HG03196 (cell line): ENCODE data around the gene OBP2B.

Experiments used
- ATAC-seq: cut with Tn5 transposase; IDR thresholded peaks from one replicate; pipeline ENCODE4 v1.9.1; 2021; ENCODE audit not compliant: unreplicated experiment

The OBP2B gene

GRCh38 chr9:133202688-133203453, 6.2 kb downstream of the OBP2B start:
- no peak for ATAC-seq

DNA sequence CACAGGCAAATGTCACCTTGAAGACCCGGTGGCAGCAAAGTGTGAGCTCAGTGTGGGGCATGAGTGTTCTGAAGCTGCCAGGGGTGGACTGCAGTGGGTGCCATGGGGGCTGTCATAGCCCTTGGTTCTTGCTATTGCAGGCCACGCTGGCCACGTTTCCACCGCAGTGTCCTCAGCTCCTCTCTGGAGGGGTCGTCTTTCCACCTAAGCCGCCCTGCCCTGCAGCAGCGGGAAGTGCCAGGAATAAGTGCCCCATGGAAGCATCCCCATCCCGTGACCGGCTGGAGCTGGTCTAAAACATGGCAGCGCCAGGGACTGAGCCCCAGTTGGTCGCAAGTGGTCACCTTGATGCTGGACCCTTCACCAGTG, 6.9 kb downstream of the OBP2B start:
- ATAC-seq = no peak

GRCh38 chr9:133201424-133202144, 7.5 kb downstream of the OBP2B start:
- no peak for ATAC-seq

- no peak for ATAC-seq
These were observed 8.4 kb downstream of the OBP2B start for GRCh38 chr9:133200631-133201030.

- no peak for ATAC-seq
These were observed 9.3 kb downstream of the OBP2B start for GRCh38 chr9:133199648-133200321.

- no peak for ATAC-seq
These were observed 14.0 kb downstream of the OBP2B start for GRCh38 chr9:133195029-133195428.

DNA sequence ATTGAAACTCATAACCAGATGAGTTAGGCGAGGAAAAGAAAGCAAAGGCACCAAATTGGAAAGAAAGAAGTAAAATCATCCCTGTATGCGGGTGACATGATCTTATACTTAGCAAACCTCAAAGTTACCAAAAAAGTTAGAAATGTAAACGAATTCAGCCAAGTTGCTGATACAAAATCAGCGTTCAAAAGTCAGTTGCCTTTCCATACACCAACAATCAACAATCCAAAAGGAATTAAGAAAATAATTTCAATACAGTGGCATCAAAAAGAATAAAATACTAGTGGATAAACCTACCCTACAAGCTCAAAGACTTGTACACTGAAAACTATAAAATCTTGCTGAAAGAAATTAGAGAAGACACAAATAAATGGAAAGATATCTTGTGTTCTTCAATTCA, 14.5 kb downstream of the OBP2B start:
- no peak for ATAC-seq

DNA sequence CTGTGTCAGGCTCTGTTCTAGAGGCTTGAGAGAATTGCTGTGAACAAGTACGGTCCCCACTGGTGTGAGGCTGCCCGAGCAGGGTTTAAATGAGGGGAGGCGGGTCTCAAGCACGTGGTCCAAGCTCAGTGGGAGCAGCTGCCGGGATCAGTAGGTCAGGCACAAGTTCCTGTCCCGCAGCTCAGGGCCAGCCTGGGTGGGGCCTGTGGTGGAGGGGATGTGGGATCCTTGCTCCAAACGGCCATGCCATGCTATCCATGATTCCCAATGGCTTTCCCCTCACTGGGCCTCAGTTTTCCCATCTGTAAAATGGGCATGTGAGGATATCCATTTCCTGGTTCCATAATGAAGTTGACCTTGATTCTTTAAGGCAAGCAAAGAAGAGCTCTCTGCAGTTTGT, 17.1 kb downstream of the OBP2B start:
- no peak for ATAC-seq

- no peak for ATAC-seq
These were observed 19.2 kb downstream of the OBP2B start for GRCh38 chr9:133189826-133190225.

DNA sequence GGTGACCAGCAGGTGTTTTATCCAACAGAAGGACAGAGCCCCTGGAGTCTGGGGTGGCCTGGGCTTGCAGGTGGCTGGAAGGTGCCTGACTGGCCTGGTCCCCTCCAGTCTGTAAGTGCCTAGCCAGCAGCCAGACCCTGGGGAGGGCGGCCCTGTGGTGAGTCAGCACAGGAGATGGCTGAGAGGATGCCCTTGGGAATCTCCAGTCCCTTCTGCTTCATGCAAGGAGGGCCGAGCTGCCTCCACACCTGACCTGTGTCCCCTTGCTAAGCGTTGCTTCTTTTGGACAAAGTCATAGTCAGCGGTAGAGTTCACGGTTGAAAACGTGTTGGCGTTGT, 20.2 kb downstream of the OBP2B start:
- no peak for ATAC-seq

DNA sequence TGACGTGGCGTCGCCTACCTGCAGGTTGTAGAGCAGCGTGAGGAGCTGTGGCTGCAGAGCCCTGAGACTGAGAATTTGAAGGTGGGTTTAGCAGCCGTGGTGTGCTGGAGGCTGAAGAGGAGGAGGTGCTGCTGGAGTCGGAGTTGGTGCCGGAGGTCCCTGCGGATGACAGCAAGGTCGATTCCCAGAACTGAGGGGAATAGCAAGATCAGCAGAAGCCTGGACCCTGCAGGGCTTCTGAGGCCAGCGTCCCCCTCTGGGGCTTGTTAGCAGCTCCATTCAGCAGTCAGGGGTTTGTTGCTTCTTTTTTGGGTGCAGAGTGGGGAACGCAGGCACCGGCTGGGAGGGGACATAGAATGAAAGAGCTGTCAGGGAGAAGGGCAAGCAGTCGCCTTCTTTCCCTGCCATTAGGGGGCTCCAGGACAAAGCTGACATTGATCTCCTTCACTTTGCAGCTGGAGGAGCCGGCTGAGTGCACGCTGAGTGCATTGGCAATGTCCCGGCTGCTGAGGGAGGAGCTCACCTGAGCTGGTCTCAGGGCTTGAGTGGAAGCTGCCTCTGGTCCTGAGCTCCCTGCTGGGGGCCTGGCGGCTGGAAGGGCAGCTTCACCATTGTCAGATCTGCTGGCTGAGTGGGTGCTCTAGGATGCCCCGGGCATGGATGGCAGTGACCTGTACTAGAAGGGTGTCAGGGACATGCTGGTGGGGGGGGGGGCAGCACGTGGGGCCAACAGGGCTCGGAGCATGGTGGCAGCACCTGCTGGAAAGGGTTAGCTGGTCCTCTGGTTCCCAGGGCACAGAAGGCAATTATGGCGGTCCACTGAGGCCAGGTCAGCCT, 20.8 kb downstream of the OBP2B start:
- no peak for ATAC-seq

DNA sequence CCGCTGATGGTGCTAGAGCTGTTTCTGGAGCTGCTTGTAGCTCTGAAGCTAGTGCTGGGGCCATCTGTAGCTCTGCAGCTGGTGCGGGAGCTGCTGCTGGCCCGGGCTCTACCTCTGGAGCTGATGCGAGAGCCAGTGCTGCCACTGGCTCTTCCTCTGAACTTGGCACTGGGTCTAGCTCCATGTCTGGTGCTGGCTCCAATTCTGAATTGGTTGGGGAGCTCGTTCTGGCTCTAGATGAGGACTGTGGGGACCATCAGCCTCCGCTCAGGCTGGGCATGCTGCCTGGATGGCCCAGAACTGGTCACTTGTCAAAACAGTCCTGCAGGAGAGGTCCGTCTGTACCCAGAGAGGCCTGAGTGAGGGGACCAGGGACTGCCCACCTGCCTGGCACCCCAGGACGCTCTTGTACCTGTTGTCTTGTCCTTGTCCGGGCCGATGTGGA, 21.5 kb downstream of the OBP2B start:
- no peak for ATAC-seq

GRCh38 chr9:133186736-133187135, 22.3 kb downstream of the OBP2B start:
- ATAC-seq = no peak

DNA sequence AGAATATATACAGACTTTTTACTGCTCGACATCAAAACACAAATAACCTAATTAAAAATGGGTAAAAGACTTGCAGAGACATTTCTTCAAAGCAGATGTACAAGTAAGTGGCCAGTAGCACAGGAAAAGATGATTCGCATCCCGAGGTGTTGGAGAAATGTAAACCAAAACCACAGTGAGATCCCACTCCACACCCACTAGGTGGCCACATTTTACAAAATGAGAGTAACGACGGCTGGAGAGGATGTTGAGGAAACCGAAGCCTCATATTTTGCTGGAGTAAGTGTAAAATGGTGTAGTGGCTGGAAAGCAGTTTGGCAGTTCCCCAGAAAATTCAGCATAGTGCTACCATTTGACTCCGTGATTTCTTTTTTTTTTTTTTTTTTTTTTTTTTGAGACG, 24.1 kb downstream of the OBP2B start:
- no peak for ATAC-seq

DNA sequence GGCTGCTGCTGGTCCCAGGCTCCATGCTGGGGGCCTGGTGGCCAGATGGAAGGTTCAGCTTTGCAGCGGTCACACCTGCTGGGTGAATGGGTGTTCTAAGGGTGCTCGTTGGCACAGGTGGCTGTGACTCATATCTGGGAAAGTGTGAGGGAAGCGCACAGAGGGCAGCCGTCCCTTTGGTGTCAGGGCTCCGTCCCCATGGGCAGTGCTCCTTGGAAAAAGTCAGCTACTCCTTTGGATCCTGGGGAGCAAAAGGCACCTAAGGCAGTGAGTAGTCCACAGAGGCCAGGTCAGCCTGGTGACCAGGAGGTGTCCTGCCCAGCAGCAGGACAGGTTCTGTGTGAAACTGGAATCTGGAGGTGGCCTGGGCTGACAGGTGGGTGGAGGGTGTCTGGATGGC, 26.9 kb downstream of the OBP2B start:
- ATAC-seq = no peak

- ATAC-seq = no peak
These were observed 27.5 kb downstream of the OBP2B start for GRCh38 chr9:133181561-133181960.

DNA sequence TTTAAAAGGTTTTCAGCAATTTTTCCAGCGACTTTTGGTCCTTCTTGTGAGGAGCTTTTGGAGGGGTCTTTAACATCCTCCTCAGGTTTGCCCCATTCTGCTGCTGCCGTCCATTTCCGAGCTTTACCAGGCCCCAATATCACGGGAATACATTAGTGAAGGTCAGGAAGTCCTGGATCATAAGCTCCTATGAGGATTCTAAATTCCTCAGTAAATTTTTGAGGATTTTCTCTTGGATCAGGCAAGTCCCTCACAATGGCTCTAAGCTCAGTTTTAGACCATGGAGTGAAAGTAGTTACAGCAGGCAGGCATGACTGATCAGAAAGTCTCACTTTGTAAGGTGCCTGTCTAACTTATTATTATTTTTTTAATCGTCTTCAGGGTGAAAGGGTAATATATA, 28.1 kb downstream of the OBP2B start:
- ATAC-seq = no peak

GRCh38 chr9:133173056-133173455, 36.0 kb downstream of the OBP2B start:
- ATAC-seq = no peak

- ATAC-seq = no peak
These were observed 37.7 kb downstream of the OBP2B start for GRCh38 chr9:133171161-133171961.

DNA sequence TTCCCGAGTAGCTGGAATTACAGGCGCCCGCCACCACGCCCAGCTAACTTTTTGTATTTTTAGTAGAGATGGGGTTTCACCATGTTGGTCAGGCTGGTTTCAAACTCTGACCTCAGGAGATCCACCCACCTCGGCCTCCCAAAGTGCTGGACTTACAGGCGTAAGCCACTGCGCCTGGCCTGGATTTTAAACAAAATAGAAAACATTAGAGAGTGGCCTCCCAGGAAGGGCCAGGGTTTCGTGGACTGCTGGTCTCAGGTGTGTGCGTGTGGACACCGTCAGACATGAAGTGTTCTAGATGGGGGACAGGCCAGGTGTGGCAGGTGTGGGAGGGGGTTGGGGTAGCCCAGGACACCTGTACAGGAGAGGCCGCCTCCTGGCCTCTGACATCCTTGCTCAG, 38.3 kb downstream of the OBP2B start:
- no peak for ATAC-seq
